Gastroesophageal sphincter (tissue), 3 donors: ENCODE data around the gene PLCG1.

ENCODE experiments used
- CTCF ChIP-seq, 4 experiments: fragments of 200-600 bp in 2 of 4; fragments of 450-650 bp in 2 of 4; sonication (generic) in 1 of 4; IDR thresholded peaks; one replicate each; pipeline ENCODE4 v1.5.1; 2017 to 2019; ENCODE audit warnings: antibody characterized with exemption in 4 of 4, mild to moderate bottlenecking in 2 of 4, moderate library complexity in 2 of 4
- EP300 ChIP-seq: sonication (generic); formaldehyde crosslinking; IDR thresholded peaks from one replicate; pipeline ENCODE4 v1.6.1; 2017; ENCODE audit warnings: antibody characterized with exemption, mild to moderate bottlenecking
- POLR2A ChIP-seq, 2 donors: fragments of 450-650 bp; IDR thresholded peaks; one replicate each; pipeline ENCODE4 v1.6.1; 2017; ENCODE audit warnings: antibody characterized with exemption in 2 of 2, mild to moderate bottlenecking in 2 of 2, moderate library complexity in 1 of 2
- POLR2AphosphoS5 ChIP-seq: sonication (generic); formaldehyde crosslinking; IDR thresholded peaks from one replicate; pipeline ENCODE4 v1.6.1; 2017; ENCODE audit warnings: antibody characterized with exemption

- TF ChIP-seq CTCF (IDR thresholded peaks at IDR 0.05) (no peak), EP300 (no peak), POLR2A (IDR thresholded peaks at IDR 0.05) (no peak), POLR2AphosphoS5 (no peak)
These were observed 84.4 kb downstream of the PLCG1 start for GRCh38 chr20:41221614-41222218.
